HT-29 (cell line): ENCODE results near the gene ELOVL5. TPM values are rescaled to one million over a fixed set of nuclear protein-coding genes. Genes with fewer than 3 reads are reported as not detected.

Experiments used
- DNase-seq: peaks from one replicate; pipeline ENCODE4 v3.0.0-alpha.2; 2015; ENCODE audit warnings: low spot score
- small RNA-seq: library from RNA; depleted of rRNA; stranded (forward); fragments of <200 nt; gene quantifications from one replicate; pipeline ENCODE3, GENCODE V24; 2014
- total RNA-seq: library from RNA; depleted of rRNA; stranded (reverse); fragments of >200 nt; shearing (Covaris generic); gene quantifications from 2 replicates; pipeline ENCODE4 v1.2.3, GENCODE V29; 2014; rRNA removed

Gene ELOVL5
- total RNA-seq, 1 experiment from 2014 or later = not detected

DNA sequence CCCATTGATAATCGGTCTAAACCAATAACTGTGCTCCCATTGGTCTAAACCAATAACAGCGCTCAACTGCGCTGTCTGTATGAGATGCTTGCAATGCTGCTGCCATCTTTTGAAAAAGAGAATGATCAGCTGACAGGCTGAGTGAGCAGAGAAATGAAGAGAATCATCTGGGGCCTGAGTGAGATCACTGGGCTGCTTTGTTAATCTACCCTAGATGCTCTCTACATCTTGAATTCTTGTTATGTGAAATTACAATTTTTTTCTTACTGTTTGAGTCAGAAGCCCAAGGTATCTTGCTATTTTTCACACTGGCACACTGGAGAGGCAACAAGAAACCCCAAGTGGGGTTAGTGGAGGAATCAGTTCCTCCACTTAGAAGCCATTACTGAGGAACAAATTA lies 108.6 kb downstream of the ELOVL5 start:
- no peak for DNase-seq

GRCh38 chr6:53239526-53239925 lies 109.2 kb downstream of the ELOVL5 start:
- no peak for DNase-seq

DNA sequence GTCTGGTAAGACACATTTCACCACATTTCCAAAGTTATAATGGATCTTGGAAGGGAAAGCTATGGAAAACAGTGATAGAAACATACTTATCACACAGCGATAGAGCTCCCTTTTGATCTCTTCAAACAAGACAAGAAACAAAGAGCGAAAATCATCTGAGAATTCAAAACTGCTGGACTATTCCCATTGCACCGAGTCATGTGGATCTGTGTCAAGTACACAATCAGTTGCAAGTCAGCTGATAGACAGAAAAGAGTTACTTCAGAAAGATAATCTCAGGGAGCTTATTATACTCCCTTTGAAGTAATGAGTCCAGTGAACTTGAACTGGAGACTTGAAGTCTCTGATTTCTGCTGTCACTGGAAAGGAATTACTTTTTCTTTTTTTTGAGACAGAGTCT lies 110.4 kb downstream of the ELOVL5 start:
- DNase-seq = no peak

- DNase-seq = no peak
Observed at GRCh38 chr6:53236241-53236640, 112.5 kb downstream of the ELOVL5 start.

GRCh38 chr6:53235508-53235907 lies 113.2 kb downstream of the ELOVL5 start:
- DNase-seq = no peak

GRCh38 chr6:53233309-53233708 lies 115.4 kb downstream of the ELOVL5 start:
- no peak for DNase-seq

GRCh38 chr6:53230775-53231467 lies 117.8 kb downstream of the ELOVL5 start:
- no peak for DNase-seq

GRCh38 chr6:53227847-53228246 lies 120.9 kb downstream of the ELOVL5 start:
- no peak for DNase-seq

DNA sequence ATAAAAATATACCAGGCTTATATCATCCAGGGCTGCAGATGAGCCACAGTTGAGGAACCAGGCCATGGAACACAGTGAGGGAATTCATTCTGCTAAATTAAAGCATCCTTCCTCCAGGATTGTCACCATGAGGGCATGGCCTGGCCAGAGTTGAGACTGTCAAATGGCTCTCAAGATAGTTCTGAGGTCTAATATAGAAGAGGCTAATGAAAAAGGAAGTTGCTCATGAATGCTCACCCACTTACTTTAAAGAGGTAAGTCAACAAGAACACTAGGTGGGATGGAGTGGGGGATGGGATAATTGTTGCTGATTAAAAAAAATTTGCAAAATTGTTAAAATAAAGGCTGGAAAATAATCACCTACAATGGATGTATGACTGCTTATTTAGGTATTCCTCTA lies 128.1 kb downstream of the ELOVL5 start:
- no peak for DNase-seq

Small RNA genes lying within 50 kb of the gene (small RNA-seq; reads per million reads assigned to genes)
- not detected for gene MIR5685
- 0.72 reads per million, percentile 10 among the genes with 10 or more reads in this experiment for gene RNU1-136P

Other genes with a start within 250 kb of the ELOVL5 start
- gene GCM1, start 200.1 kb downstream of the ELOVL5 start, total RNA-seq = not detected in 2 replicates
- gene GCLC, start 196.2 kb upstream of the ELOVL5 start, total RNA-seq = 39.1 and 39.8 TPM in 2 replicates